HCT116 (cell line): Measurements from ENCODE around the gene PTPN12. TPM values are rescaled to one million over a fixed set of nuclear protein-coding genes. Genes with fewer than 3 reads are reported as not detected.

ENCODE experiments used
- ATAC-seq: fragments of 200-7000 bp; cut with Tn5 transposase; 2 replicates; pipeline ENCODE4 v1.9.1; 2020; ENCODE audit warnings: mild to moderate bottlenecking, moderate library complexity
- Bru-seq: library from RNA; stranded (reverse); fragments of 400-500 nt; gene quantifications from one replicate; lab custom pipeline; 2021; lab: Mats Ljungman, UMichigan
- BruChase-seq, 2 experiments: library from RNA; stranded (reverse); fragments of 400-500 nt; gene quantifications; one replicate each; lab custom pipeline; 2021; lab: Mats Ljungman, UMichigan
- BruUV-seq: library from RNA; stranded (reverse); fragments of 400-500 nt; replicated peaks from 2 replicates; lab custom pipeline; 2021; lab: Mats Ljungman, UMichigan
- CTCF ChIA-PET: fragments of 300-600 bp; sonication (Branson Sonifier 250); formaldehyde crosslinking; loops from one replicate; lab custom pipeline; 2021; ENCODE audit warnings: antibody characterized with exemption; lab: Charles Lee
- POLR2A ChIA-PET: fragments of 300-600, 350-600 bp; sonication (Branson Sonifier 250); formaldehyde crosslinking; loops from one replicate; lab custom pipeline; 2021; ENCODE audit warnings: antibody characterized with exemption; lab: Charles Lee
- RAD21 ChIA-PET, 2 experiments: fragments of 300-600 bp; sonication (Branson Sonifier 250); formaldehyde crosslinking; loops; one replicate each; lab custom pipeline; 2023; ENCODE audit warnings: low total read pairs in 2 of 2; ENCODE audit not compliant: uncharacterized antibody in 2 of 2, unreplicated experiment in 2 of 2, low non-redundant PET in 1 of 2; lab: Charles Lee
- DNase-seq: peaks from one replicate; pipeline ENCODE4 v3.0.0-alpha.2; 2010; ENCODE audit warnings: low read depth, low spot score
- H2AFZ ChIP-seq: fragments of 200-600 bp; shearing (Covaris generic), sonication (generic); 2 replicates; pipeline ENCODE4 v1.6.1; 2017; ENCODE audit warnings: low read depth, mixed run types, mixed read lengths, antibody characterized with exemption, low read length; ENCODE audit not compliant: poor library complexity, severe bottlenecking
- H3K27ac ChIP-seq: 2 replicates; pipeline ENCODE4 v1.5.1; 2012; ENCODE audit warnings: low read depth, low read length
- H3K27me3 ChIP-seq: fragments of 200-600 bp; sonication (generic); 2 replicates; pipeline ENCODE4 v1.6.1; 2016; ENCODE audit warnings: mixed run types, low read length, mixed read lengths; ENCODE audit not compliant: insufficient read depth
- H3K36me3 ChIP-seq, 2 experiments: fragments of 200-500 bp in 1 of 2; fragments of 200-600 bp in 1 of 2; sonication (Bioruptor generic) in 1 of 2; sonication (generic) in 1 of 2; 2 replicates each; pipeline versions ENCODE4 v1.5.1 to v1.6.1; 2014 to 2016; ENCODE audit warnings: low read length in 2 of 2, inconsistent platforms in 1 of 2, mixed read lengths in 1 of 2, mixed run types in 1 of 2; ENCODE audit not compliant: insufficient read depth in 2 of 2, control insufficient read depth in 1 of 2
- H3K4me1 ChIP-seq, 2 experiments: fragments of 200-600 bp in 1 of 2; sonication (generic) in 1 of 2; 2 replicates each; pipeline versions ENCODE4 v1.5.1 to v1.6.1; 2012 to 2017; ENCODE audit warnings: low read length in 2 of 2, inconsistent platforms in 1 of 2, mild to moderate bottlenecking in 1 of 2, mixed read lengths in 1 of 2, mixed run types in 1 of 2, moderate library complexity in 1 of 2; ENCODE audit not compliant: insufficient read depth in 2 of 2, control insufficient read depth in 1 of 2
- H3K4me2 ChIP-seq: fragments of 200-600 bp; sonication (generic); 2 replicates; pipeline ENCODE4 v1.6.1; 2017; ENCODE audit warnings: mixed run types, low read length, mixed read lengths
- H3K4me3 ChIP-seq, 2 experiments: fragments of 200-600 bp in 1 of 2; sonication (generic) in 1 of 2; replicated peaks in 1 of 2; 2 replicates each; pipeline ENCODE4 v1.5.1; 2011 to 2016; ENCODE audit warnings: low read length in 2 of 2, control low read depth in 1 of 2, low read depth in 1 of 2, mild to moderate bottlenecking in 1 of 2, mixed read lengths in 1 of 2, mixed run types in 1 of 2
- H3K79me2 ChIP-seq: fragments of 200-600 bp; sonication (generic); 2 replicates; pipeline ENCODE4 v1.6.1; 2017; ENCODE audit warnings: mild to moderate bottlenecking, mixed run types, low read length, moderate library complexity, mixed read lengths; ENCODE audit not compliant: insufficient read depth
- H3K9ac ChIP-seq: fragments of 200-600 bp; sonication (generic); 2 replicates; pipeline ENCODE4 v1.6.1; 2016; ENCODE audit warnings: low read length, mixed read lengths
- H3K9me2 ChIP-seq: fragments of 200-600 bp; sonication (generic), shearing (Covaris generic); 2 replicates; pipeline ENCODE4 v1.6.1; 2017; ENCODE audit warnings: mixed run types, mild to moderate bottlenecking, moderate library complexity; ENCODE audit not compliant: insufficient read depth
- H3K9me3 ChIP-seq, 2 experiments: fragments of 200-500 bp in 1 of 2; fragments of 200-600 bp in 1 of 2; sonication (Bioruptor generic) in 1 of 2; sonication (generic) in 1 of 2; 2 replicates each; pipeline ENCODE4 v1.6.1; 2014 to 2017; ENCODE audit warnings: low read length in 2 of 2, mixed read lengths in 2 of 2, inconsistent platforms in 1 of 2, low read depth in 1 of 2, mild to moderate bottlenecking in 1 of 2, mixed run types in 1 of 2, moderate library complexity in 1 of 2; ENCODE audit not compliant: control insufficient read depth in 1 of 2, insufficient read depth in 1 of 2
- H4K20me1 ChIP-seq: fragments of 200-600 bp; sonication (generic), shearing (Covaris generic); 2 replicates; pipeline ENCODE4 v1.6.1; 2017; ENCODE audit warnings: mixed run types, mild to moderate bottlenecking, moderate library complexity; ENCODE audit not compliant: insufficient read depth
- ATF3 ChIP-seq: IDR thresholded peaks from 2 replicates; pipeline ENCODE4 v1.6.1; 2012
- CBX3 ChIP-seq: IDR thresholded peaks from 2 replicates; pipeline ENCODE4 v1.6.1; 2012; ENCODE audit warnings: low read depth
- CTCF ChIP-seq, 3 experiments: fragments of 200-600 bp in 1 of 3; sonication (generic) in 1 of 3; IDR thresholded peaks in 2 of 3; conservative IDR thresholded peaks in 1 of 3; 2 replicates each; pipeline ENCODE4 v1.5.1; 2012 to 2017; ENCODE audit warnings: low read depth in 2 of 3, low read length in 2 of 3, antibody characterized with exemption in 1 of 3, borderline replicate concordance in 1 of 3, control low read depth in 1 of 3, mild to moderate bottlenecking in 1 of 3, mixed read lengths in 1 of 3, mixed run types in 1 of 3, moderate library complexity in 1 of 3; ENCODE audit not compliant: insufficient read depth in 1 of 3
- EGR1 ChIP-seq: IDR thresholded peaks from 2 replicates; pipeline ENCODE4 v1.6.1; 2012; ENCODE audit warnings: low read depth
- EZH2 ChIP-seq: fragments of 200-600 bp; sonication (generic); IDR thresholded peaks from 2 replicates; pipeline ENCODE4 v1.6.1; 2017; ENCODE audit warnings: antibody characterized with exemption, mixed run types
- FOSL1 ChIP-seq: IDR thresholded peaks from 2 replicates; pipeline ENCODE4 v1.6.1; 2012; ENCODE audit warnings: low read depth
- JUND ChIP-seq: IDR thresholded peaks from 2 replicates; pipeline ENCODE4 v1.6.1; 2012
- MAX ChIP-seq: IDR thresholded peaks from 2 replicates; pipeline ENCODE4 v1.6.1; 2012
- RAD21 ChIP-seq: IDR thresholded peaks from 2 replicates; pipeline ENCODE4 v1.6.1; 2012; ENCODE audit warnings: low read depth, mild to moderate bottlenecking
- REST ChIP-seq: IDR thresholded peaks from 2 replicates; pipeline ENCODE4 v1.6.1; 2012; ENCODE audit warnings: low read depth
- TCF7L2 ChIP-seq: IDR thresholded peaks from 2 replicates; pipeline ENCODE4 v1.7.0; 2011; ENCODE audit warnings: borderline replicate concordance, inconsistent platforms; ENCODE audit not compliant: insufficient read depth, insufficient read length; ENCODE audit errors: extremely low read depth
- ZNF274 ChIP-seq: fragments of 200-500 bp; sonication (Bioruptor generic); IDR thresholded peaks from 2 replicates; pipeline ENCODE4 v1.6.1; 2014; ENCODE audit warnings: mild to moderate bottlenecking, low read depth, low read length, inconsistent platforms
- intact Hi-C: fragments of 100-400 bp; cut with micrococcal nuclease; formaldehyde crosslinking; loops from 2 replicates; pipeline ENCODE4 v1.10.0; 2022
- long read RNA-seq: library from polyadenylated mRNA; unstranded; transcript quantifications from one replicate; pipeline ENCODE4 v2.0.0, GENCODE V29; 2021; ENCODE audit not compliant: unreplicated experiment
- polyA plus RNA-seq: library from polyadenylated mRNA; unstranded; fragments of >200 nt; gene quantifications from 2 replicates; pipeline ENCODE4 v1.2.1, GENCODE V29; 2012; ENCODE audit warnings: missing spikeins
- total RNA-seq: library from RNA; stranded (reverse); gene quantifications from one replicate; pipeline ENCODE4 v1.2.1, GENCODE V29; 2021; ENCODE audit not compliant: unreplicated experiment

The PTPN12 gene
- total RNA-seq (80.5 TPM), Bru-seq, nascent RNA (percentile 93 among the genes with signal in this experiment), BruChase-seq, experiment 1, labeled RNA remaining after a 6-hour chase (percentile 89 among the genes with signal in this experiment), BruChase-seq, experiment 2, labeled RNA remaining after a 2-hour chase (percentile 89 among the genes with signal in this experiment)
- polyA plus RNA-seq: 29.8 and 42.6 TPM in 2 replicates
- long read RNA-seq, transcript PTPN12-201 (18 exons, 3,406 nt): major isoform, 24 of 50 reads
- long read RNA-seq, partial matches to known transcripts: 16 of 50 reads
- long read RNA-seq, other reads (novel, unspliced or antisense): 8 of 50 reads

GRCh38 chr7:77537136-77537777 lies at the start of gene PTPN12:
Gene PTPN12 (plus strand): TSS chr7:77537295. CDS start chr7:77537547, 252 bp downstream.
- ATAC-seq (peak; percentile 54), DNase-seq (no peak)
- Histone ChIP-seq H3K79me2 (peaks cover 47% of the 10 kb centered on the region), H3K36me3 (no peaks in the 10 kb centered on the region), H3K27ac (peak within 1 kb of the TSS; percentile 83), H3K4me2 (peak within 1 kb of the TSS; percentile 95), H2AFZ (peak within 1 kb of the TSS; percentile 97), H3K9ac (peak within 1 kb of the TSS; percentile 90), H3K9me3 (no peaks in the 10 kb centered on the region), H3K9me2 (no peaks in the 10 kb centered on the region), H3K27me3 (no peaks in the 10 kb centered on the region), H3K4me3 (peak within 1 kb of the TSS; percentile 93 to 96), H3K4me1 (peaks cover 23 to 36% of the 10 kb centered on the region in 2 experiments), H4K20me1 (no peaks in the 10 kb centered on the region)
- ChIA-PET POLR2A (interaction anchor here (0.9 kb wide), 1 partner anchor 9 kb away, joined by 4 read pairs; no protein-coding TSS in a partner anchor), CTCF (no interaction called here), RAD21 (no interaction called here)
- TF ChIP-seq EGR1: no peak
- TF ChIP-seq JUND: no peak
- no peak for TF ChIP-seq CBX3
- TF ChIP-seq FOSL1: no peak
- no peak for TF ChIP-seq RAD21
- BruUV-seq: no TSS peak
- intact Hi-C loops: no loop called here

GRCh38 chr7:77488986-77489385 lies 48.1 kb upstream of the PTPN12 start:
- ChIA-PET POLR2A (no interaction called here), CTCF (no interaction called here), RAD21 (no interaction called here)
- Histone ChIP-seq H3K27me3 (no peaks in the 10 kb centered on the region), H3K9ac (no peak overlapping the region), H2AFZ (no peak overlapping the region), H3K36me3 (no peaks in the 10 kb centered on the region), H3K4me3 (no peak overlapping the region), H3K9me3 (no peaks in the 10 kb centered on the region), H3K27ac (no peak overlapping the region), H3K79me2 (no peaks in the 10 kb centered on the region), H3K4me2 (no peak overlapping the region), H3K4me1 (no peaks in the 10 kb centered on the region), H3K9me2 (no peaks in the 10 kb centered on the region), H4K20me1 (no peaks in the 10 kb centered on the region)
- DNase-seq: no peak
- no TSS peak for BruUV-seq
- intact Hi-C loops: no loop called here
- no peak for ATAC-seq
- TF ChIP-seq CTCF (IDR thresholded peaks at IDR 0.05 in 2 of 3, conservative IDR thresholded peaks at IDR 0.05 in 1 of 3; ENCODE audit: borderline replicate concordance in 1 of 3, insufficient read depth in 1 of 3, low read depth in 2 of 3, low read length in 2 of 3): no peak
- no peak for TF ChIP-seq REST
- no peak for TF ChIP-seq JUND
- no peak for TF ChIP-seq TCF7L2
- no peak for TF ChIP-seq MAX
- TF ChIP-seq EZH2: no peak
- no peak for TF ChIP-seq CBX3
- no peak for TF ChIP-seq EGR1
- no peak for TF ChIP-seq FOSL1
- TF ChIP-seq ZNF274: no peak
- no peak for TF ChIP-seq ATF3
